Lower lobe of right lung (tissue), 2 donors: Measurements from ENCODE around the gene LDLRAD4. TPM values are rescaled to one million over a fixed set of nuclear protein-coding genes. Genes with fewer than 3 reads are reported as not detected.

Source experiments
- ATAC-seq, 2 donors: fragments of 200-7000 bp; cut with Tn5 transposase; one replicate each; pipeline ENCODE4 v1.9.1; 2020 to 2022; ENCODE audit warnings: mild to moderate bottlenecking in 2 of 2, moderate library complexity in 2 of 2
- DNase-seq: peaks from one replicate; pipeline ENCODE4 v3.0.0-alpha.2; 2020
- H3K27ac ChIP-seq: fragments of 200-600 bp; one replicate; pipeline ENCODE4 v1.8.0; 2022
- H3K27me3 ChIP-seq: fragments of 200-600 bp; one replicate; pipeline ENCODE4 v1.8.0; 2022; ENCODE audit warnings: low read depth
- H3K36me3 ChIP-seq: fragments of 200-600 bp; one replicate; pipeline ENCODE4 v1.8.0; 2022; ENCODE audit warnings: mild to moderate bottlenecking
- H3K4me1 ChIP-seq: fragments of 200-600 bp; one replicate; pipeline ENCODE4 v1.8.0; 2022
- H3K4me3 ChIP-seq: fragments of 200-600 bp; one replicate; pipeline ENCODE4 v1.8.0; 2022; ENCODE audit warnings: mild to moderate bottlenecking
- H3K9me3 ChIP-seq: fragments of 200-600 bp; one replicate; pipeline ENCODE4 v1.8.0; 2022
- intact Hi-C: fragments of 100-400 bp; cut with DNase I; formaldehyde crosslinking; loops from one replicate; pipeline ENCODE4 v1.11.0; 2022
- total RNA-seq: library from RNA; stranded (reverse); fragmentation: NEBNext Ultra II Directional; extraction: Animal tissue kit (Norgen Biotek cat#: 25700); gene quantifications from one replicate; pipeline ENCODE4 v1.2.1, GENCODE V29; 2021
- TF ChIP-seq, protein P1 (sequence below): fragments of 200-600 bp; IDR thresholded peaks from one replicate; pipeline ENCODE4 v1.8.0; 2022; ENCODE audit warnings: antibody characterized with exemption, mild to moderate bottlenecking
- donor health status: DM: no; HTN: yes; CAD: no; lungs with severe emphysema.

LDLRAD4 gene
- total RNA-seq, 1 donor from 2014 or later, result 24.6 TPM

DNA sequence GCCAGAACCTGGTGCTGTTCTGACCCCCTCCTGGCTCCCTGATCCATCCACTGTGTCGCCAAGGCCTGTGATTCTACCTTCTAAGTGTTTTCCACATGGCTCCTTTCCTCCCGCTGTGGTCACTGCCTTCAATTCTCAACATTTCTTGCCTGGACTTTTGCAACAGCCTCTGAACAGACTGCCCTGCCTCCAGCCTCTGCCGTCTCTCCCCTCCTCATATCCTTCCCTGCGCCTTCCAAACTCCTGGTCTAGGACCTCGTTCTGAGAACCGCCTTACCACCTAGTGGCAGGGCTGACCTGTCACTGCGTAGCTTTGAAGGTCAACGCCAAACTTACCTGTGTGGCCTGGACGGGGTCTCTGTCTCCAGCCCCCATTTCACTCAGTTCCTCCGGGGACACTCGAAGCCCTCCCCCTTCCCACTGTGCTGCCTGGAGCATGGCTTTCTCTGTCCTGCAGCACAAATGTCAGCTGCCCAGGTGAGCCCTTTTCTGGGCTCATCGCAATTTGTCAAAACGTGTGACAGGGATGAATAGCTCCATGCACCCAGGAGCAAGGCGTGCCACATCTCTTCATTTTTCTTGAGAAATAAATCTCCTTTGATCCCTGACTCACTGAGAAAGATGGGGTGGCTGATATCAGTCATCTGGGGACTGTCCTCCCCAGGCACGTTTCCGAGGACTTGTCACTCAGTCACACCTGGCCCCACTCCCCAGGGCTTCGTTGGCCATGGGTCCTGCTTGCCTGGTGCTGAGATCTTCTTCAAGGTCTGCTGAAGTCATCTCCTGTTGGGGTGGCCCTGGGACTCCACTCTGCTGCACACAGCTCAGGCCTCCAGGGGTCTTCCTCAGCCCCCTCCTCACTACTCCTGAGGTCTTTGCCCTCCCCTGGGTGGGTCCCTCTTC lies 46.7 kb downstream of the LDLRAD4 start:
- DNase-seq (no peak), ATAC-seq (no peak)
- TF ChIP-seq, protein P1, sequence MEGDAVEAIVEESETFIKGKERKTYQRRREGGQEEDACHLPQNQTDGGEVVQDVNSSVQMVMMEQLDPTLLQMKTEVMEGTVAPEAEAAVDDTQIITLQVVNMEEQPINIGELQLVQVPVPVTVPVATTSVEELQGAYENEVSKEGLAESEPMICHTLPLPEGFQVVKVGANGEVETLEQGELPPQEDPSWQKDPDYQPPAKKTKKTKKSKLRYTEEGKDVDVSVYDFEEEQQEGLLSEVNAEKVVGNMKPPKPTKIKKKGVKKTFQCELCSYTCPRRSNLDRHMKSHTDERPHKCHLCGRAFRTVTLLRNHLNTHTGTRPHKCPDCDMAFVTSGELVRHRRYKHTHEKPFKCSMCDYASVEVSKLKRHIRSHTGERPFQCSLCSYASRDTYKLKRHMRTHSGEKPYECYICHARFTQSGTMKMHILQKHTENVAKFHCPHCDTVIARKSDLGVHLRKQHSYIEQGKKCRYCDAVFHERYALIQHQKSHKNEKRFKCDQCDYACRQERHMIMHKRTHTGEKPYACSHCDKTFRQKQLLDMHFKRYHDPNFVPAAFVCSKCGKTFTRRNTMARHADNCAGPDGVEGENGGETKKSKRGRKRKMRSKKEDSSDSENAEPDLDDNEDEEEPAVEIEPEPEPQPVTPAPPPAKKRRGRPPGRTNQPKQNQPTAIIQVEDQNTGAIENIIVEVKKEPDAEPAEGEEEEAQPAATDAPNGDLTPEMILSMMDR, result no peak
- Histone ChIP-seq H3K27ac (no peak overlapping the region), H3K27me3 (no peaks in the 10 kb centered on the region), H3K9me3 (no peaks in the 10 kb centered on the region), H3K36me3 (no peaks in the 10 kb centered on the region), H3K4me1 (peaks cover 48% of the 10 kb centered on the region), H3K4me3 (no peak overlapping the region)
- intact Hi-C loops, result no loop called here

DNA sequence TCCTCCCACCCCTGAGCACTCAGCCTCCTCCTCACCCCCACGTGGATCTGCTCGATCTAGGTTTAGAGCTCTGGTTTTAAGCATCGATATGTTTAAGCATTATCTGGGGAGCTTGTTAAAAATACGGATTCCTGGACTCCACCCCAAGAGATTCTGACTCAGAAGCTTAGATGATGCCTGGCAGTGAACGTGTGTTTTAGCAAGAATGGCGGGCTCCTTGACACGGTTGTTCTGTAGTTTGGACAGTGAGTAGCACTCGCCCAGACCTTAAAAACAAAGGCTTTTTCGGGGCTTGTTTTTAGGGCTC lies 47.3 kb downstream of the LDLRAD4 start:
- TF ChIP-seq, protein P1, result no peak
- ATAC-seq (no peak), DNase-seq (no peak)
- no peaks in the 10 kb centered on the region for H3K36me3 ChIP-seq
- H3K27ac ChIP-seq, result no peak overlapping the region
- peaks cover 42% of the 10 kb centered on the region for H3K4me1 ChIP-seq
- intact Hi-C loops, result no loop called here
- H3K27me3 ChIP-seq, result no peaks in the 10 kb centered on the region
- H3K4me3 ChIP-seq, result no peak overlapping the region
- no peaks in the 10 kb centered on the region for H3K9me3 ChIP-seq

DNA sequence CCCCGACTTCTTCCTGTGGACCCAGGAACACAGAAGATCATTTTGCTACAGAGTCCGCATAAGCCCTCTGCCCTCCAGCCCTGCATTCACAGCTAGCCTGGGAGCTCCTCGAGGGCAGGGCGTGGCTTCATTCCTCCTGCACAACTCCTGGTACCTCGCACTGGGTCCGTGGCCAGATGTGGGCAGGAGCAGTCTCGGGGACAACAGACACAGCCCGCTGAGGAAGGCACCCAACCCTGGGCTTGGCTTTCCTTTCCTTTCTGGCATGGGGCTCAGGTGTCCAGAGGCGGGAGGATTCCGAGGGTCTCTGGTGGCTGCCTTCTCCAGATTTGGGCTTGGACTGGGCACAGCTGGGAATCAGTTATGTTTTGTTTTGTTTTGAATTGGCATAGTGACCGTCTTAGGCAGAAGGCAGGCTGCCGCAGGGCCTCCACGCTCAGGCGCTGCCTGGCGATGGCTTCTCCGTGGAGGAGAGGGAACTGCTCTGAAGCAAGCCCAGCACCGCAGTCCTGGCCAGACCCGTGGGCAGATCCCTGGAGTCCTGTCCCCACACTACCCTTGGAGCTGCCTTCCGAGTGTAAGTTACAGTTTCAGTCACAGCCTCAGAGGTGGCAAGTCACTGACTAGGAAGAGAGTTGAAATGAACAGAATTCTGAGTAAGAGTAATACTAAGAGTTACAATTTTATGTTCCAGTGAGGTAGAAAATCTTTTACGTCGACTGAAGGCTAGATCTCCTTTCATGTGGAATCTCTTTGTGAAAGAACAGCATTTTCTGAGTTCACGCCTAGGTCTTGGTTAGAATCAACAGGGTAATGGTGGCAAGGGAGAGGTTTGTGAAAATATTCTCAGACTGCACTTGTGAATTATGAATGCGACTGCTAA lies 47.9 kb downstream of the LDLRAD4 start:
- H3K27ac ChIP-seq, result peak overlapping the region; percentile 33
- ATAC-seq (peak; percentile 20 to 67), DNase-seq (peak; percentile 68)
- H3K9me3 ChIP-seq, result no peaks in the 10 kb centered on the region
- intact Hi-C loops, result no loop called here
- no peak overlapping the region for H3K4me3 ChIP-seq
- TF ChIP-seq, protein P1, result no peak
- peaks cover 36% of the 10 kb centered on the region for H3K4me1 ChIP-seq
- H3K36me3 ChIP-seq, result no peaks in the 10 kb centered on the region
- H3K27me3 ChIP-seq, result no peaks in the 10 kb centered on the region

DNA sequence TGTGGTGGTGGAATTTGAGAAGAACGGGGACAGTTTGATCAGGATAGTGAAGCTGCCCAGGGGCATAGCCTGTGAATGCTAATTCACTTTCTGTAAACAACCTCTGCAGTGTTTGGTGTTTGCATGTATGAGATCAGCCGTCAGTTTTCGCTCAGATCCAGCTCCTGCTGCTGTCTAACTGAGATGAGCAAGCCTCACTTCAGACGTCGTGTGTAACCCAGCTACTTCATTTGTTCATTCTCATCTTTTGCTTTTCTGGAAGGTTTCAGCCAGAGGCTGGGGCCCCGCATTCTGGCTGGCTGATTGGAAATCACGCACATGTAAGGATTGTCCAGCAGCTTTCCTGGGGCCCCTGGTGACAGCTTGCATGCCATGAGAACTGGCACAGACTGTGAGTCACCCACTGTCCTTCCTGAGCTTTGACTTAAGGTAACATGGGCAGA lies 48.9 kb downstream of the LDLRAD4 start:
- H3K9me3 ChIP-seq, result no peaks in the 10 kb centered on the region
- peaks cover 33% of the 10 kb centered on the region for H3K4me1 ChIP-seq
- H3K36me3 ChIP-seq, result no peaks in the 10 kb centered on the region
- intact Hi-C loops, result no loop called here
- H3K4me3 ChIP-seq, result no peak overlapping the region
- TF ChIP-seq, protein P1, result no peak
- H3K27me3 ChIP-seq, result no peaks in the 10 kb centered on the region
- DNase-seq (no peak), ATAC-seq (no peak)
- no peak overlapping the region for H3K27ac ChIP-seq

DNA sequence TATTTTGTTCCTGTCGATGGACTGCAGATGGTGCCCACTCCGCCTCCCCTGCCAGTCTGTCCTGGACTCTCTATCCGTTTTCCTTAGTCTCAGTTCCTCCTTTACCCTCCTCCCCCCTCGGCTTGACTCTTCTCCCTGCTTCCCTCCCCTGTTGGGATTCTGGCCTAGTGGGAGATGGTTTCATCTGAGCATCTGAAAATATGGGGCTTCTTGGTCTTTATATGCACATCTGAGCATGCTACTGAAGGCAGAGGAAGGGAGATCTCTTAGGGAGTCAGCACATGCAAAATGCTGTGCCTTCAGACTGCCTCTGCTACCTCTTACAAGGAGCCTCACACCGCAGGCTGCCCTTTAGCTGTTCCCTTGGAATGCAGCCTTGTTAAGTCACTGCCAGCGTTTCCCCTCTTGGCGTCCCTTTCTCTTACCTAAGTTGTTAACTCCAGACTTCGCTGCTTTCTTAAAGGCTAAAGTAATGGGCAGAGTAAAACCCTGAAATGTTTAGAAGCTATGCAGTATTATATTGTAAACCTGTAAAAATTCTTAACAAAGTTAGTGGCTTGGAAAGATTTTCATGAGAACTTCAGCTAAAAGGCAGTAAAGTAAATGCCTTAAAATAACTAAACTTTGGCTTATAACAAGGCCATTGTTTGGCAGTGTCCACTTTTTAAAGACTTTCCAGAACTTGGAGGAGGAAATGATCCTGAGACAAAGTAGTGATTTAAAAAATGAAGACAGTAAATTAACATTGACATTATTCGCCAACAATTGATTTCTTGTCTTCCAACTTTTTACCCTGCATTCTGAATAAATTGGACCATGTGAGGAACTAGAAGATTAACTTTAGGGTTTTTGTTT lies 49.8 kb downstream of the LDLRAD4 start:
- Histone ChIP-seq H3K4me3 (no peak overlapping the region), H3K4me1 (peaks cover 33% of the 10 kb centered on the region), H3K27ac (no peak overlapping the region), H3K36me3 (no peaks in the 10 kb centered on the region), H3K27me3 (no peaks in the 10 kb centered on the region), H3K9me3 (no peaks in the 10 kb centered on the region)
- intact Hi-C loops, result no loop called here
- TF ChIP-seq, protein P1, result no peak
- peak; percentile 10 to 38 for ATAC-seq
- no peak for DNase-seq
